Naive thymus-derived CD4-positive, alpha-beta T cell (primary cell): ENCODE measurements around the gene SUPT4H1. TPM values are rescaled to one million over a fixed set of nuclear protein-coding genes. Genes with fewer than 3 reads are reported as not detected.
A peak's percentile ranks its signal among the peaks of the same experiment; 100 is the strongest.

ENCODE experiments used
- ATAC-seq: fragments of 150-1000 bp; cut with Tn5 transposase; 2 replicates; pipeline ENCODE4 v1.10.0; 2021; ENCODE audit warnings: mild to moderate bottlenecking, moderate library complexity
- CTCF ChIA-PET: fragments of 350-600 bp; sonication (Branson Sonifier 250); formaldehyde crosslinking; loops from one replicate; lab custom pipeline; 2021; ENCODE audit warnings: antibody characterized with exemption; lab: Charles Lee
- POLR2A ChIA-PET: fragments of 350-600 bp; sonication (Branson Sonifier 250); formaldehyde crosslinking; loops from one replicate; lab custom pipeline; 2021; ENCODE audit warnings: antibody characterized with exemption, inconsistent platforms; lab: Charles Lee
- DNase-seq, 9 donors: peaks; one replicate each; pipeline versions ENCODE4 v3.0.0 to v3.0.0-alpha.2; 2020 to 2022; ENCODE audit warnings: mixed read lengths in 1 of 9
- H3K27ac ChIP-seq: one replicate; pipeline ENCODE4 v1.7.0; 2013; ENCODE audit warnings: mild to moderate bottlenecking, low read depth, low read length, moderate library complexity
- H3K27me3 ChIP-seq, 2 donors: one replicate each; pipeline ENCODE4 v1.7.0; 2013; ENCODE audit warnings: low read length in 2 of 2, mild to moderate bottlenecking in 2 of 2, moderate library complexity in 2 of 2; ENCODE audit not compliant: control insufficient read depth in 2 of 2, insufficient read depth in 2 of 2
- H3K36me3 ChIP-seq, 3 experiments: 1 replicate in 2 of 3; 2 replicates in 1 of 3; pipeline ENCODE4 v1.7.0; 2013; ENCODE audit warnings: low read length in 3 of 3, mild to moderate bottlenecking in 3 of 3, moderate library complexity in 1 of 3; ENCODE audit not compliant: insufficient read depth in 3 of 3, control insufficient read depth in 2 of 3
- H3K4me1 ChIP-seq, 2 donors: one replicate each; pipeline ENCODE4 v1.7.0; 2013; ENCODE audit warnings: low read length in 2 of 2, mild to moderate bottlenecking in 2 of 2, moderate library complexity in 1 of 2; ENCODE audit not compliant: control insufficient read depth in 2 of 2, insufficient read depth in 2 of 2
- H3K4me3 ChIP-seq: 2 replicates; pipeline ENCODE4 v1.7.0; 2013; ENCODE audit warnings: mild to moderate bottlenecking, low read length
- H3K9me3 ChIP-seq, 3 experiments: 1 replicate in 2 of 3; 2 replicates in 1 of 3; pipeline ENCODE4 v1.7.0; 2013; ENCODE audit warnings: low read length in 3 of 3; ENCODE audit not compliant: control insufficient read depth in 2 of 3
- H3K27ac Mint-ChIP-seq, 9 donors: one replicate each; pipeline ENCODE4 v1.8.0; 2020 to 2022; ENCODE audit warnings: mixed read lengths in 9 of 9, mild to moderate bottlenecking in 8 of 9, moderate library complexity in 5 of 9, inconsistent platforms in 2 of 9
- H3K27me3 Mint-ChIP-seq, 5 donors: one replicate each; pipeline ENCODE4 v1.8.0; 2021 to 2022; ENCODE audit warnings: mixed read lengths in 5 of 5, mild to moderate bottlenecking in 1 of 5
- H3K36me3 Mint-ChIP-seq, 5 donors: one replicate each; pipeline ENCODE4 v1.8.0; 2020 to 2022; ENCODE audit warnings: mixed read lengths in 5 of 5, mild to moderate bottlenecking in 3 of 5, inconsistent platforms in 1 of 5
- H3K4me1 Mint-ChIP-seq, 7 donors: one replicate each; pipeline ENCODE4 v1.8.0; 2020 to 2022; ENCODE audit warnings: mixed read lengths in 7 of 7, mild to moderate bottlenecking in 3 of 7, inconsistent platforms in 1 of 7
- H3K4me3 Mint-ChIP-seq, 10 donors: one replicate each; pipeline ENCODE4 v1.8.0; 2020 to 2022; ENCODE audit warnings: mild to moderate bottlenecking in 10 of 10, mixed read lengths in 10 of 10, moderate library complexity in 6 of 10, inconsistent platforms in 2 of 10
- H3K9me3 Mint-ChIP-seq, 11 donors: one replicate each; pipeline ENCODE4 v1.8.0; 2020 to 2022; ENCODE audit warnings: mixed read lengths in 11 of 11, mild to moderate bottlenecking in 4 of 11, inconsistent platforms in 1 of 11, moderate library complexity in 1 of 11
- intact Hi-C, 2 donors: fragments of 100-400 bp; cut with micrococcal nuclease; formaldehyde crosslinking; loops; one replicate each; pipeline ENCODE4 v1.15.1; 2023
- polyA plus RNA-seq, 2 donors: library from polyadenylated mRNA; unstranded; fragments of 300-500 nt; fragmentation: Illumina TruSeq; gene quantifications; one replicate each; pipeline ENCODE4 v1.2.3, GENCODE V29; 2021
- total RNA-seq, 6 experiments: library from RNA in 5 of 6; stranded (reverse) in 5 of 6; gene quantifications; 1 replicate in 5 of 6; 2 replicates in 1 of 6; pipeline ENCODE4 v1.2.3 and lab custom pipeline; 2021 to 2026

SUPT4H1 gene
- total and polyA plus RNA-seq, 7 experiments from 2014 or later = 36.0 to 91.7 (median 66.8) TPM

DNA sequence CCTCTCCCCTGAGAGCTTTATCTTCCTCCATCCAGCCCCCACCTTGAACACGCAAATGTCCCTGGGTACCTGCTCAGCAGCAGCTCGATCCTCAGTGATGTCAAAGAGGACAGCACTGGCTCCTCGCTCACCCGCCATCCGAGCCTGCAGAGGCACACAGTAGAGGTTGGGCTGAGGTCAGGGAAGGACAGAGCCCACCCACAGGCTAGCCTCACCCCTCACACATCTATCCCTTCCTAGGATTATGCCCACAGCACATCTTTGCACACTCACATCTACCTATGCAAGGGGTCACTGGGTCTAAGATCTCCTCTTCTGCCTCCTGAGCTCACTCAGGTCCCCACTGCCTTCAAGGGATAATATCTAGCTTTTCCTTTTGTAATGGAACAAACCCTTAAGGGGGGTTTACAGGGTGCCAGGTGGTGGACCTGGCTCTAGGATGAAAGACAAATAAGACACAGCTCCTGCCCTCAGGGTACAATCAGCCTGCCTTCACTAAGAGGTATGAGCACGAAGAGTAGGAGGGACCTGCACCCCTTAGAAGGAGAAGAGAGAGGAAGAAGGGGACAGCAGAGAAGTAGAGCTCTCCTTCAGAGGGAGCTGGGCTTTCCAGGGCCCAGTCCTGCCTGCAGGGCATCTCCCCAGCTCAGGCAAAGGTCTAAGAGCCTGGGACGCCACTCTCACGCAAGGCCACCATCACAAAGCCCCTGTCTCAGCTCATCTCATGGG lies 11.6 kb upstream of the SUPT4H1 start:
- DNase-seq (no peak), ATAC-seq (no peak)
- peaks cover 0 to 8% (median 4%) of the 10 kb centered on the region in 5 donors for H3K36me3 Mint-ChIP-seq
- CTCF ChIA-PET = interaction anchor here (1.0 kb wide), 1 partner anchor 9 kb away, joined by 3 read pairs; no protein-coding TSS in a partner anchor
- Histone ChIP-seq H3K4me3 (no peak overlapping the region), H3K4me1 (no peaks in the 10 kb centered on the region), H3K36me3 (peaks cover 0 to 2% (median 0%) of the 10 kb centered on the region in 3 experiments), H3K27ac (no peak overlapping the region), H3K27me3 (no peaks in the 10 kb centered on the region), H3K9me3 (no peaks in the 10 kb centered on the region)
- intact Hi-C loops = no loop called here
- H3K27ac Mint-ChIP-seq = peak overlapping the region in 2 of 9 donors; percentile 21 to 34
- H3K4me1 Mint-ChIP-seq = peaks cover 5 to 19% (median 9%) of the 10 kb centered on the region in 7 donors
- H3K9me3 Mint-ChIP-seq = no peaks in the 10 kb centered on the region
- no peaks in the 10 kb centered on the region for H3K27me3 Mint-ChIP-seq
- POLR2A ChIA-PET = interaction anchor here (0.7 to 16.4 kb wide), 4 partner anchors 9 to 46 kb away, joined by 3 to 521 read pairs (median 6); partner anchors contain the start of gene SUPT4H1
- no peak overlapping the region for H3K4me3 Mint-ChIP-seq

DNA sequence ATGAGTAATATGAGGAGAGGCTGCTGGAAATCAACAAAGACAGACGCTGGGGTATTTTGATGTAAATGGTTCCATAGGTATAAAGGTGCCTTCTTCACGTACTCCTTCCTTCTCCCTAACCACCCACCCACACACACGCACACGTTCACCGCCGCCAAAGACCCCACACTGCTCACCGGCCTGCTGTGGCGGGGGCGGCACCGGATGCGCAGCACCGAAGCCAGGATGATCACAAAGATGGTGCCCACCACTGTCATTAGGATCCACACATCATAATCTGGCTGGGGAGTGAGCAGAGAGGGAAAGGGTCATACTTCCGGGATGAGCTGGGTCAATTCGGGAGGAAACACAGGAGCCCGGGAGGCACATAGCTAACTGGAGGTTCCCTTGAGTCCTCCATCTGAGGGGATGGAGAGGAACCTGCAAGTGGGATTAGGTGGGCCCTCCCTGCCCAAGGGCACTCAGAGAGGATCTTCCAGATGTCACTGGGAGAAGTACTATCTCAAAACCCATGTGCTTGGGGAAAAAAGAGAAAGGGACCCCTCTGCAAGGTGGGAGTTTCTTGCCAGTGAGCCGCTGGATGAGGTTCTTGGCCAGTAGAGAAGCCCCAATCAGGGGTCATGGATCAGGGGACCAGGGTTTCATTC lies 10.5 kb upstream of the SUPT4H1 start:
- intact Hi-C loops = no loop called here
- H3K27me3 ChIP-seq = no peaks in the 10 kb centered on the region
- Mint-ChIP-seq H3K9me3 (no peaks in the 10 kb centered on the region), H3K27me3 (no peaks in the 10 kb centered on the region), H3K36me3 (peaks cover 0 to 8% (median 0%) of the 10 kb centered on the region in 5 donors), H3K4me1 (peaks cover 5 to 19% (median 9%) of the 10 kb centered on the region in 7 donors), H3K27ac (peak overlapping the region in 2 of 9 donors; percentile 22 to 32), H3K4me3 (no peak overlapping the region)
- ChIA-PET POLR2A (interaction anchor here (1.3 to 16.4 kb wide), 4 partner anchors 8 to 24 kb away, joined by 3 to 521 read pairs (median 6); partner anchors contain the start of gene SUPT4H1), CTCF (interaction anchor here (0.7 to 1.1 kb wide), 2 partner anchors 42 to 45 kb away, joined by 3 to 5 read pairs; no protein-coding TSS in a partner anchor)
- ATAC-seq = no peak
- H3K36me3 ChIP-seq = peaks cover 0 to 5% (median 0%) of the 10 kb centered on the region in 3 experiments
- no peak overlapping the region for H3K27ac ChIP-seq
- no peak for DNase-seq
- H3K4me1 ChIP-seq = no peaks in the 10 kb centered on the region
- no peak overlapping the region for H3K4me3 ChIP-seq
- no peaks in the 10 kb centered on the region for H3K9me3 ChIP-seq

DNA sequence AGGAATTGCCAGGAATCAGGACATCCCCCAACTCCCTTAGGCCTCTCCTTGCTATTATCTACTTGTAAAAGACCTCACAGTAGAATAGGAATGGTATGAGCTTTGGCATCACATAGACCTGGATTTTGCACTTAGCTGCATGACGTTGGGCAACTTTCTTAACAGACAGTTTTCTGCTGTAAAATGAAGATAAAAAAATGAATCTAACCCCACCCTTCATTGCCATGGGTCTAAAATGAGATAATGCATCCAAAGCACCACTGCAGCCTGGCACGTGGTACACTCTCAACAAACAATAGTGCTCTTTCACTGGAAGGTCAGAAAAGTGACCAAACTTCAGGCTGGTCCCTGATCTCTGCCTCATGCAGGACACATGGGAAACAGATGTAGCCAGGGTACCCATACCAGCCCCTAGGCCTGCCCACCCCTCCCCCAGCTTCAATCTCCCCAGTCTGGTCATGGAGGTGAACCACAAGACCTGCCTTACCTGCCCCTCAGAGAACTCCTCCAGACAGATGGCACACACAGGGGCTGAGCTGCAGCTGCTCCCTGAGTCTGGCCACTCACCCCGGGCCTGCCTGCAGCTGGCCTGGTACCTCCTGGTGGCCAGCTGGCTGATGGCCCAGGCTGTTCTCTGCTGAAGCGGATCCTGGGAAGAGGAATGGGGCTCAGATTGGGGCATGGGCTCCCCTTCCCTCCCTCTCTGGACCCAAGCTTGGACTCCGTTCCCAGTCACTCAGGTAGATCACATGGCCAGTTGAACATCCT lies 8.5 kb upstream of the SUPT4H1 start:
- Histone ChIP-seq H3K9me3 (no peaks in the 10 kb centered on the region), H3K36me3 (peaks cover 0 to 5% (median 0%) of the 10 kb centered on the region in 3 experiments), H3K27ac (no peak overlapping the region), H3K4me3 (no peak overlapping the region), H3K27me3 (no peaks in the 10 kb centered on the region), H3K4me1 (no peaks in the 10 kb centered on the region)
- H3K36me3 Mint-ChIP-seq = peaks cover 0 to 11% (median 4%) of the 10 kb centered on the region in 5 donors
- DNase-seq (no peak), ATAC-seq (no peak)
- H3K4me3 Mint-ChIP-seq = no peak overlapping the region
- H3K27ac Mint-ChIP-seq = peak overlapping the region in 4 of 9 donors; percentile 4 to 84 (median 22)
- peaks cover 6 to 20% (median 9%) of the 10 kb centered on the region in 7 donors for H3K4me1 Mint-ChIP-seq
- H3K27me3 Mint-ChIP-seq = no peaks in the 10 kb centered on the region
- ChIA-PET CTCF (interaction anchor here (0.8 to 2.3 kb wide), 4 partner anchors 7 to 143 kb away, joined by 3 to 9 read pairs (median 4); partner anchors contain the start of gene RNF43), POLR2A (interaction anchor here (1.0 to 16.4 kb wide), 4 partner anchors 11 to 43 kb away, joined by 3 to 521 read pairs (median 4); no protein-coding TSS in a partner anchor)
- intact Hi-C loops = no loop called here
- peaks cover 0 to 2% (median 0%) of the 10 kb centered on the region in 11 donors for H3K9me3 Mint-ChIP-seq

DNA sequence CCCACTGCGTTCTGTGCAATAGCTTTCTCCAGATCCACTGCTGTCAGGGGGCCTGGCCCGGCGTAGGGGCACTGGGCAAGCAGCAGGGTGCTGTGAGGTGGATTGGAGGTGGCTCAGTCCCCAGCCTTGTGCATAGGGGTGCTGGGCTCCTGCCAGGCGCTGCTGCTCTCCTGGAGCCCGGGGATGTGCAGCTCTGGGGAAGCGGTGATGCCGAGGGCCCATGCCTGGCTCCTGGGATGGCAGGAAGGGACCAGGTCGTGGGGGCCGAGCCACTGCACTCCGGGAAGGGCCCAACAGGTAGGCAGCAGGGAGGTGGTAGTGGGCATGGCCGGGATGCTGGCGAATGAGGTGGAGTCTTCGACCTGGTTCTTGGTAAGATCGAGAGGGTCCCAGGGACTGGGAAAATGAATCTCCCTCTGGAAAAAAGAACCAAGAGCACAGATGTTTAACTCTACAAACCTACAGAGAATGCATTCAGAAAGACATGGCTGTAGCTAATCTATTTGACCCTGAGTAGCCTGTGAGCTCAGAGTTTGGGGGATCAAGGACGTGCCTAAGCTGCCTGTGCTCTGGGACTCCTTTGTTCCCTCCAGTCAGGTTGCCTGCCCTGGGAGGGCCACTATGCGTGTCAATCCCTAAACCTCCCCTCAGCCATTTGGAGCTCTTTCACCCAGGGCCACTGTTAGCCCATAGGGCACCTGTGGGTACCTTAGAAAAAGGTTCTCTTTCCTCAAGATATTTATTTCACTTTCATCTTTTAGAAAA lies 6.6 kb upstream of the SUPT4H1 start:
- Histone ChIP-seq H3K27me3 (no peaks in the 10 kb centered on the region), H3K27ac (no peak overlapping the region), H3K9me3 (no peaks in the 10 kb centered on the region), H3K4me1 (no peaks in the 10 kb centered on the region), H3K36me3 (peaks cover 0 to 5% (median 0%) of the 10 kb centered on the region in 3 experiments), H3K4me3 (no peak overlapping the region)
- intact Hi-C loops = no loop called here
- no peaks in the 10 kb centered on the region for H3K27me3 Mint-ChIP-seq
- peaks cover 0 to 2% (median 0%) of the 10 kb centered on the region in 11 donors for H3K9me3 Mint-ChIP-seq
- peaks cover 0 to 11% (median 6%) of the 10 kb centered on the region in 5 donors for H3K36me3 Mint-ChIP-seq
- peaks cover 11 to 25% (median 18%) of the 10 kb centered on the region in 7 donors for H3K4me1 Mint-ChIP-seq
- ChIA-PET CTCF (interaction anchor here (1.2 to 1.4 kb wide), 2 partner anchors 14 to 59 kb away, joined by 3 read pairs; no protein-coding TSS in a partner anchor), POLR2A (interaction anchor here (1.5 to 16.4 kb wide), 2 partner anchors 20 to 31 kb away, joined by 4 to 521 read pairs; no protein-coding TSS in a partner anchor)
- DNase-seq (no peak), ATAC-seq (no peak)
- no peak overlapping the region for H3K4me3 Mint-ChIP-seq
- H3K27ac Mint-ChIP-seq = no peak overlapping the region

DNA sequence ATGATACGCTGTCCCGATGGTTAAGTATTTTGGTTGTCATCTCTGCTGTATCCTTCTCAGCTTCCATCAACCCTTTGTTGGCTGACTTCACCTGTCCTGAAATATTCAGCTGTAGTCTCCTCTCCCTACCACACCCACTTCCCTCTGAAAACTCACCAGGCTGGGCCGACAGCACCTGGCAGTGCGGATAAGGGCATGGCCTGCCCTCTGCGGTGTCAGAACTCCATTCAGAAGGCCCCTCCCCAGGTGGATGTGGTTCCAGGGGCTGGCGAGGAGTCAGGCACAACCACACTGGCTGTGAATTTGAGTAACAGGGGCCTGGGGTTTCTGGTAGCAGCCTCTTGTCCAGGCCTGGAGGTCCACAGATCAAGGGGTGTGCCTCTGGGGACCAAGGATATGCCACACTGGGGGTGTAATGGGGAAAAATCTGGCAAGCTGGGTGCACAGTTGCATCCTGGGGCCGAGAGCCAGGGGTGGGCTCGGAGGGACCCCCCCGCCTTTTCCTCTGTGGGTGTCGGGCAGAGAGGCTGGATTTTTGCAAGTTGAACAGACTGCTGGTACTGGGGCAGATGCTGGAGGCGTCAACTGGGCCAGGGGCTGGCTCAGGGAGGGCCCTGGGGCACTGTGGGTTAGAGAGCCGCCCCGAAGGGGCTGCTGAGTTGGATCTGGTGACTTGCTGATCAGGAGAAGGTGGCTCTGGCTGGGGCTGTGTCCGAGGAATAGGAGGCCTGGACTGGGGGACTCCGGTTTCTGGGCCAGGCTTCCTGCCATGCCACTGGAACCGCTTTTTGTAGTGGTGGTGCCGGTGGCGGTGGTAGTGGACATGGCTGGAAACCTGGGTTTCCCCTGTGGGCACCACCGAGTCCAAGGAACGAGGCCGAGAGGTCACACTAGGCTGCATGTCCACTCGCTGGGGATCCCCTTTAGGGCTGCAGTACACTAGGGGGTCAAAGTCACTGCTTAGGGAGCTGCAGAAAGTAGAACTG lies 5.6 kb upstream of the SUPT4H1 start:
- Histone ChIP-seq H3K9me3 (no peaks in the 10 kb centered on the region), H3K36me3 (peaks cover 0 to 5% (median 0%) of the 10 kb centered on the region in 3 experiments), H3K27me3 (no peaks in the 10 kb centered on the region), H3K4me3 (no peak overlapping the region), H3K27ac (no peak overlapping the region), H3K4me1 (peaks cover 7 to 8% of the 10 kb centered on the region in 2 donors)
- DNase-seq (no peak), ATAC-seq (no peak)
- H3K4me1 Mint-ChIP-seq = peaks cover 18 to 34% (median 28%) of the 10 kb centered on the region in 7 donors
- no peak overlapping the region for H3K4me3 Mint-ChIP-seq
- POLR2A ChIA-PET = interaction anchor here (1.5 to 16.4 kb wide), 2 partner anchors 19 to 30 kb away, joined by 4 to 521 read pairs; no protein-coding TSS in a partner anchor
- peaks cover 0 to 15% (median 6%) of the 10 kb centered on the region in 5 donors for H3K36me3 Mint-ChIP-seq
- intact Hi-C loops = no loop called here
- H3K27ac Mint-ChIP-seq = peak overlapping the region in 1 of 9 donors; percentile 34
- no peaks in the 10 kb centered on the region for H3K27me3 Mint-ChIP-seq
- H3K9me3 Mint-ChIP-seq = peaks cover 0 to 2% (median 0%) of the 10 kb centered on the region in 11 donors
- CTCF ChIA-PET = interaction anchor here (1.2 to 1.4 kb wide), 2 partner anchors 13 to 60 kb away, joined by 3 read pairs; no protein-coding TSS in a partner anchor
